Large intestine (tissue), 3 donors: ENCODE measurements around the gene ACTBL2. TPM values are rescaled to one million over a fixed set of nuclear protein-coding genes. Genes with fewer than 3 reads are reported as not detected.

ENCODE experiments used
- DNase-seq, 2 donors: peaks; one replicate each; pipeline versions ENCODE4 v3.0.0 to v3.0.0-alpha.2; 2013
- H3K27ac ChIP-seq: one replicate; pipeline ENCODE4 v1.5.1; 2013; ENCODE audit warnings: low read length
- H3K27me3 ChIP-seq: 2 replicates; pipeline ENCODE4 v1.6.1; 2013; ENCODE audit warnings: low read length; ENCODE audit not compliant: control insufficient read depth, insufficient read depth
- H3K36me3 ChIP-seq: 2 replicates; pipeline ENCODE4 v1.6.1; 2013; ENCODE audit warnings: low read length; ENCODE audit not compliant: control insufficient read depth, insufficient read depth
- H3K4me1 ChIP-seq: one replicate; pipeline ENCODE4 v1.6.1; 2013; ENCODE audit warnings: low read length; ENCODE audit not compliant: control insufficient read depth, insufficient read depth
- H3K4me3 ChIP-seq: one replicate; pipeline ENCODE4 v1.5.1; 2013; ENCODE audit warnings: low read length
- H3K9me3 ChIP-seq: one replicate; pipeline ENCODE4 v1.6.1; 2013; ENCODE audit warnings: mild to moderate bottlenecking, low read depth, low read length, moderate library complexity; ENCODE audit not compliant: control insufficient read depth
- WGBS: methylation state at CpG from one replicate; pipeline ENCODE4 v1.1.5; 2013; ENCODE audit warnings: low lambda C conversion rate; ENCODE audit not compliant: insufficient coverage; 5-methylcytosine and 5-hydroxymethylcytosine counted together
- polyA plus RNA-seq: library from polyadenylated mRNA; unstranded; fragments of 120-200 nt; gene quantifications from one replicate; pipeline ENCODE4 v1.2.1, GENCODE V29; 2013

Gene ACTBL2
- polyA plus RNA-seq, 1 donor: 0.01 TPM

DNA sequence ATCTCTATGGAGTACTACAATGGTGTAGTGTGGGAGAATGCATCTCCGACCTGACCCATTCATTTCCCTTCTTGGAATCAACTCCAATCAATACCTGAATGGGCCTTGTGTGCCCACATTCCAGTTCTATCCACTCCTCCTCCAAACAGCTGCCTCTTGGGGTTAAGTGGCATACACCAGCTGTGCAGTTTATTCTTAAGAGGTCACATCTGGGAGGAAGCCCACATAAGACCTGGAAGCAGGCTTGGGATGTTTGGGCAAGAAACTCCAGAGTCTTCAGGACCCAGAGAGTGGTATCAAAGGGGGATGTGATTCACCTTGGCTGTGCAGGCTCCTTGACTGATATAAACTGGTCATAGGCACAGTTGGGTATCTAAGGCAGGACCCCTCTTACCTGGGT lies 46.0 kb downstream of the ACTBL2 start:
- no peaks in the 10 kb centered on the region for H3K27me3 ChIP-seq
- no peak for DNase-seq
- H3K4me3 ChIP-seq: no peak overlapping the region
- no peaks in the 10 kb centered on the region for H3K4me1 ChIP-seq
- H3K27ac ChIP-seq: no peak overlapping the region
- no peaks in the 10 kb centered on the region for H3K9me3 ChIP-seq
- WGBS: 100% methylated on average over 1 of the region's 1 CpG
- no peaks in the 10 kb centered on the region for H3K36me3 ChIP-seq

- H3K4me1 ChIP-seq: no peaks in the 10 kb centered on the region
- peak in 1 of 2 donors; percentile 41 for DNase-seq
- no peaks in the 10 kb centered on the region for H3K27me3 ChIP-seq
- no CpG with 5 or more reads among the region's 2 CpGs for WGBS
- no peaks in the 10 kb centered on the region for H3K36me3 ChIP-seq
- H3K27ac ChIP-seq: no peak overlapping the region
- H3K9me3 ChIP-seq: no peaks in the 10 kb centered on the region
- no peak overlapping the region for H3K4me3 ChIP-seq
Observed at GRCh38 chr5:57435701-57436134, 46.9 kb downstream of the ACTBL2 start.

GRCh38 chr5:57434683-57435082 lies 47.9 kb downstream of the ACTBL2 start:
- WGBS: 90% methylated on average over 3 of the region's 3 CpGs
- no peaks in the 10 kb centered on the region for H3K27me3 ChIP-seq
- H3K27ac ChIP-seq: no peak overlapping the region
- no peaks in the 10 kb centered on the region for H3K36me3 ChIP-seq
- H3K4me1 ChIP-seq: no peaks in the 10 kb centered on the region
- no peaks in the 10 kb centered on the region for H3K9me3 ChIP-seq
- DNase-seq: no peak
- no peak overlapping the region for H3K4me3 ChIP-seq

- no peak overlapping the region for H3K4me3 ChIP-seq
- no peaks in the 10 kb centered on the region for H3K9me3 ChIP-seq
- no peaks in the 10 kb centered on the region for H3K4me1 ChIP-seq
- WGBS: 40% methylated on average over 1 of the region's 2 CpGs
- H3K27me3 ChIP-seq: no peaks in the 10 kb centered on the region
- H3K36me3 ChIP-seq: no peaks in the 10 kb centered on the region
- DNase-seq: peak; percentile 38 to 65
- no peak overlapping the region for H3K27ac ChIP-seq
Observed at GRCh38 chr5:57434227-57434640, 48.4 kb downstream of the ACTBL2 start.

DNA sequence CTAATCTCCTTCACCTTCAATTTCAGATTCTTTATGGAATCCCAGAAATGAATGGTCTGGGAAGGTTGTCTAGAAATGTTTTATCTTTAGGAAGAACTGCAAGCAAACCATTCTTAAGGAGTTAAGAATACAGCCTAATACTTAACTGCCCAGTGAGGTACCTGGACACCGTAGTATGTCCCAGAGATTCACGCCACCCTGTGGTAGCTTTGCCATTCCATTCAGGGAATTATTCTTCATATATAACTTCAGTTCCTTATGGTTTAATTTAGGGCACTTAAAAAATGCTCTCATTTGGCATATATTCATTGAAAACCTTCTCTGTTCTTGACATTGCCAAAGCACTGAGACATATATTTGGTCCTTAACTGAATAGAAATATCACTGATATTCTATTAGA lies 49.7 kb downstream of the ACTBL2 start:
- Histone ChIP-seq H3K27ac (no peak overlapping the region), H3K27me3 (no peaks in the 10 kb centered on the region), H3K4me3 (no peak overlapping the region), H3K9me3 (no peaks in the 10 kb centered on the region), H3K4me1 (no peaks in the 10 kb centered on the region), H3K36me3 (no peaks in the 10 kb centered on the region)
- no peak for DNase-seq
- no CpG with 5 or more reads among the region's 2 CpGs for WGBS

GRCh38 chr5:57431759-57432158 lies 50.9 kb downstream of the ACTBL2 start:
- Histone ChIP-seq H3K4me3 (no peak overlapping the region), H3K36me3 (no peaks in the 10 kb centered on the region), H3K4me1 (no peaks in the 10 kb centered on the region), H3K27me3 (no peaks in the 10 kb centered on the region), H3K9me3 (no peaks in the 10 kb centered on the region), H3K27ac (no peak overlapping the region)
- no CpG with 5 or more reads among the region's 6 CpGs for WGBS
- no peak for DNase-seq
